Osteoblast (primary cell): Measurements from ENCODE around the gene USP54. TPM values are rescaled to one million over a fixed set of nuclear protein-coding genes. Genes with fewer than 3 reads are reported as not detected.

Source experiments
- DNase-seq: peaks from one replicate; pipeline ENCODE4 v3.0.0; 2011; ENCODE audit warnings: low spot score, mixed read lengths; ENCODE audit not compliant: insufficient read length; ENCODE audit errors: missing footprints
- H2AFZ ChIP-seq: 2 replicates; pipeline ENCODE4 v1.6.0; 2011; ENCODE audit warnings: mild to moderate bottlenecking, low read length
- H3K27ac ChIP-seq: 2 replicates; pipeline ENCODE4 v1.5.1; 2011; ENCODE audit warnings: mild to moderate bottlenecking, low read depth, low read length, moderate library complexity
- H3K27me3 ChIP-seq: 2 replicates; pipeline ENCODE4 v1.6.0; 2012; ENCODE audit warnings: mild to moderate bottlenecking, control low read depth, inconsistent platforms, low read length, moderate library complexity; ENCODE audit not compliant: insufficient read depth
- H3K36me3 ChIP-seq: 2 replicates; pipeline ENCODE4 v1.5.1; 2011; ENCODE audit warnings: mild to moderate bottlenecking, low read length, control low read depth, moderate library complexity; ENCODE audit not compliant: insufficient read depth
- H3K4me1 ChIP-seq: 2 replicates; pipeline ENCODE4 v1.5.1; 2011; ENCODE audit warnings: mild to moderate bottlenecking, low read length, control low read depth, moderate library complexity; ENCODE audit not compliant: insufficient read depth
- H3K4me2 ChIP-seq: 2 replicates; pipeline ENCODE4 v1.6.0; 2011; ENCODE audit warnings: mild to moderate bottlenecking, low read length; ENCODE audit not compliant: insufficient read depth
- H3K4me3 ChIP-seq: fragments of 200-600 bp; sonication (generic); 3 replicates; pipeline ENCODE4 v1.5.1; 2012; ENCODE audit warnings: mild to moderate bottlenecking, low read length, inconsistent platforms; ENCODE audit not compliant: insufficient read depth
- H3K79me2 ChIP-seq: 2 replicates; pipeline ENCODE4 v1.6.0; 2012; ENCODE audit warnings: mild to moderate bottlenecking, low read length, control low read depth, inconsistent platforms; ENCODE audit not compliant: insufficient read depth
- H3K9me3 ChIP-seq: 2 replicates; pipeline ENCODE4 v1.5.1; 2011; ENCODE audit warnings: low read depth, low read length, control low read depth
- H4K20me1 ChIP-seq: 2 replicates; pipeline ENCODE4 v1.6.0; 2012; ENCODE audit warnings: mild to moderate bottlenecking, low read length, control low read depth; ENCODE audit not compliant: insufficient read depth
- CTCF ChIP-seq: IDR thresholded peaks from 2 replicates; pipeline ENCODE4 v1.5.1; 2011; ENCODE audit warnings: mild to moderate bottlenecking, low read depth, low read length, moderate library complexity; ENCODE audit errors: extremely low read depth
- total RNA-seq: library from RNA; depleted of rRNA; stranded (reverse); fragments of >200 nt; gene quantifications from 2 replicates; pipeline ENCODE4 v1.2.3, GENCODE V29; 2012

The USP54 gene
- total RNA-seq, 1 donor, result 25.0 TPM

GRCh38 chr10:73501651-73502050 lies 89.5 kb downstream of the USP54 start:
- Histone ChIP-seq H2AFZ (no peak overlapping the region), H3K79me2 (peaks cover 3% of the 10 kb centered on the region), H3K27me3 (no peaks in the 10 kb centered on the region), H4K20me1 (no peaks in the 10 kb centered on the region), H3K4me3 (no peak overlapping the region), H3K4me1 (peaks cover 14% of the 10 kb centered on the region), H3K27ac (no peak overlapping the region), H3K36me3 (peaks cover 20% of the 10 kb centered on the region), H3K9me3 (no peaks in the 10 kb centered on the region), H3K4me2 (no peak overlapping the region)
- DNase-seq, result no peak
- TF ChIP-seq CTCF, result no peak

- H3K27me3 ChIP-seq, result no peaks in the 10 kb centered on the region
- DNase-seq, result no peak
- no peak overlapping the region for H3K4me3 ChIP-seq
- no peak overlapping the region for H3K27ac ChIP-seq
- H3K9me3 ChIP-seq, result no peaks in the 10 kb centered on the region
- no peak overlapping the region for H2AFZ ChIP-seq
- H4K20me1 ChIP-seq, result no peaks in the 10 kb centered on the region
- TF ChIP-seq CTCF, result no peak
- H3K4me2 ChIP-seq, result no peak overlapping the region
- peaks cover 8% of the 10 kb centered on the region for H3K36me3 ChIP-seq
- H3K4me1 ChIP-seq, result peaks cover 30% of the 10 kb centered on the region
- peaks cover 40% of the 10 kb centered on the region for H3K79me2 ChIP-seq
These were observed 93.5 kb downstream of the USP54 start for GRCh38 chr10:73497623-73498022.

- H3K9me3 ChIP-seq, result no peaks in the 10 kb centered on the region
- no peaks in the 10 kb centered on the region for H4K20me1 ChIP-seq
- peak within 1 kb of the TSS; percentile 96 for H3K4me2 ChIP-seq
- H3K27me3 ChIP-seq, result no peaks in the 10 kb centered on the region
- peak; percentile 96 for DNase-seq
- peak within 1 kb of the TSS; percentile 98 for H3K4me3 ChIP-seq
- H3K79me2 ChIP-seq, result peaks cover 54% of the 10 kb centered on the region
- no peak for TF ChIP-seq CTCF
- peaks cover 8% of the 10 kb centered on the region for H3K36me3 ChIP-seq
- peaks cover 28% of the 10 kb centered on the region for H3K4me1 ChIP-seq
- peak within 1 kb of the TSS; percentile 96 for H2AFZ ChIP-seq
- H3K27ac ChIP-seq, result peak within 1 kb of the TSS; percentile 94
These were observed 95.1 kb downstream of the USP54 start, which contains the start of gene PPP3CB for GRCh38 chr10:73495884-73496674. Gene PPP3CB (minus strand): TSS chr10:73496024. CDS start chr10:73495889, 135 bp downstream.

DNA sequence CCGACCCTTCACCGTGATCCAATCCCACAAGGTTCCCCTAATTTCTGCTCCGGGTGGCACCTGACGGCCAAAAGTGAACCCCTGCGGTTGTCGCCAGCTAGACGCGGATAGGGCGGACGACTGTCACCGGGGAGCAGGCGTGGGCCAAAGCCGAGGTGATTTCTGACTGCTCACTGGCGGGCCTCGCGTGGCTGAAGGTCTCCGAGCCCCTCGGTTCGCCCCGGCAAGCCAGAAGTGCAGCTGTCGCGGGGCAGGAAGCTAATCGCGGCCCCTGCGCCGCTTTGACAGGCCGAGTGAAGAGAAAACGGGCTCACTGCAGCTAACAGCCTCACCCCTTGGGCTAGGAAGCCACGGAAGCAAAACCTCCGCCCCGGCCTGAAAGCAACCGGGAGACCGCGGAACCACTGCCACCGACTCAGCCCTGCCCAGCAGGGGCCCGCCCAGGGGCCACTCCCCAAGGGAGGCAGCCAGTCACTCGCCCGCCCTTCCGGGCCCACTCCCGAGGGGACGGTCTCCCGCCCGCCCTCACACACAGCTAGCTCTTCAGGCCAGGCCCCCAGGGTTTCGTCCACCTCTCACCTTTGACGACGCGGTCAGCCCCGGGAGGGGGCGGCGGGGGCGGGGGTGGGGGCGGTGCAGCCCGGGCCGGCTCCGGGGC lies 95.8 kb downstream of the USP54 start:
- TF ChIP-seq CTCF, result no peak
- peaks cover 28% of the 10 kb centered on the region for H3K4me1 ChIP-seq
- peak overlapping the region; percentile 94 for H3K27ac ChIP-seq
- peak overlapping the region; percentile 90 for H2AFZ ChIP-seq
- DNase-seq, result peak; percentile 96
- H4K20me1 ChIP-seq, result peaks cover 3% of the 10 kb centered on the region
- H3K27me3 ChIP-seq, result no peaks in the 10 kb centered on the region
- H3K79me2 ChIP-seq, result peaks cover 59% of the 10 kb centered on the region
- H3K4me3 ChIP-seq, result peak overlapping the region; percentile 98
- H3K36me3 ChIP-seq, result peaks cover 8% of the 10 kb centered on the region
- H3K4me2 ChIP-seq, result peak overlapping the region; percentile 96
- no peaks in the 10 kb centered on the region for H3K9me3 ChIP-seq
